HEK293T (cell line): ENCODE results near the gene ABHD11.
"Not testable (repeated sequence)": the region's sequence is repeated elsewhere in the genome, so short reads cannot be mapped to it uniquely, and the experiment has no call there.

Experiments
- CTCF ChIA-PET: fragments of 350-600 bp; formaldehyde crosslinking; extraction: SDS; loops from one replicate; lab custom pipeline; 2021; ENCODE audit warnings: antibody characterized with exemption, inconsistent platforms; lab: Yijun Ruan, JAX
- POLR2A ChIA-PET: fragments of 350-600 bp; formaldehyde crosslinking; extraction: SDS; loops from one replicate; lab custom pipeline; 2020; ENCODE audit warnings: antibody characterized with exemption, inconsistent platforms; lab: Yijun Ruan, JAX
- DNase-seq: peaks from one replicate; pipeline ENCODE4 v3.0.0; 2012; ENCODE audit warnings: mixed read lengths; ENCODE audit errors: extremely low spot score
- ARNT ChIP-seq: fragments of 450-650 bp; IDR thresholded peaks from 2 replicates; pipeline ENCODE4 v1.6.1; 2017; ENCODE audit warnings: mild to moderate bottlenecking
- BHLHE40 ChIP-seq: fragments of 450-650 bp; IDR thresholded peaks from 2 replicates; pipeline ENCODE4 v1.6.1; 2016; ENCODE audit warnings: mild to moderate bottlenecking, moderate library complexity, borderline replicate concordance
- CTBP1 ChIP-seq: fragments of 450-650 bp; IDR thresholded peaks from 2 replicates; pipeline ENCODE4 v1.6.1; 2016; ENCODE audit warnings: borderline replicate concordance
- ELF4 ChIP-seq: fragments of 450-650 bp; IDR thresholded peaks from 2 replicates; pipeline ENCODE4 v1.6.1; 2017; ENCODE audit warnings: antibody characterized with exemption
- FOXA1 ChIP-seq: fragments of 450-650 bp; IDR thresholded peaks from 2 replicates; pipeline ENCODE4 v1.6.1; 2016; ENCODE audit warnings: mild to moderate bottlenecking
- FOXK2 ChIP-seq: fragments of 450-650 bp; IDR thresholded peaks from 2 replicates; pipeline ENCODE4 v1.6.1; 2016; ENCODE audit warnings: mild to moderate bottlenecking
- FOXM1 ChIP-seq: fragments of 450-650 bp; IDR thresholded peaks from 2 replicates; pipeline ENCODE4 v1.6.1; 2017; ENCODE audit warnings: mild to moderate bottlenecking, borderline replicate concordance
- HDGF ChIP-seq: fragments of 450-650 bp; IDR thresholded peaks from 2 replicates; pipeline ENCODE4 v1.6.1; 2017; ENCODE audit warnings: antibody characterized with exemption, borderline replicate concordance
- L3MBTL2 ChIP-seq: fragments of 450-650 bp; conservative IDR thresholded peaks from 2 replicates; pipeline ENCODE4 v1.6.1; 2016; ENCODE audit warnings: mild to moderate bottlenecking
- LEF1 ChIP-seq: fragments of 450-650 bp; IDR thresholded peaks from 2 replicates; pipeline ENCODE4 v1.6.1; 2017; ENCODE audit warnings: mild to moderate bottlenecking, borderline replicate concordance
- NFRKB ChIP-seq: fragments of 450-650 bp; IDR thresholded peaks from 2 replicates; pipeline ENCODE4 v1.6.1; 2016; ENCODE audit warnings: mild to moderate bottlenecking, moderate library complexity
- SP1 ChIP-seq: fragments of 450-650 bp; IDR thresholded peaks from 2 replicates; pipeline ENCODE4 v1.6.1; 2017
- SUZ12 ChIP-seq: fragments of 450-650 bp; IDR thresholded peaks from 2 replicates; pipeline ENCODE4 v1.6.1; 2016; ENCODE audit warnings: mild to moderate bottlenecking
- TARDBP ChIP-seq: fragments of 450-650 bp; IDR thresholded peaks from 2 replicates; pipeline ENCODE4 v1.6.1; 2016
- ZNF384 ChIP-seq: fragments of 450-650 bp; IDR thresholded peaks from 2 replicates; pipeline ENCODE4 v1.6.1; 2016
- TF ChIP-seq, protein P1 (sequence below): fragments of 450-650 bp; IDR thresholded peaks from 2 replicates; pipeline ENCODE4 v1.6.1; 2016

Gene ABHD11

DNA sequence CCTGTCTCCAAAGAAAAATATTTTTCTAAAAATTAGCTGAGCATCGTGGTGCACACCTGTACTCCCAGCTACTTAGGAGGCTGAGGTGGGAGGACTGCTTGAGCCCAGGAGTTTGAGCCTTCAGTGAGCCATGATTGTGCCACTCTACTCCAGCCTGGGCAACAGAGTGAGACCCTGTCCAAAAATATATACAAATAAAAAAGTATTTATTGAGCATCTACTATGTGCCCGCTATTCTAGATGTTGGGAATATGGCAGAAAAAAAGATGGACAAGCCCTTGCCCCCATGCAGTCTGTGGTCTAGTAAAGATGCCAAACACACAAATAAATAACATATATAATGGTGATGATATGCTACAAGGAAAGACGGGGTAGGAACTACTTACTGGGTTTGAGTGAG, 14.8 kb downstream of the ABHD11 start:
- DNase-seq: no peak
- ChIA-PET CTCF (interaction anchor here (0.6 to 2.2 kb wide), 2 partner anchors 87 to 117 kb away, joined by 3 to 5 read pairs; no protein-coding TSS in a partner anchor), POLR2A (interaction anchor here (0.7 kb wide), 1 partner anchor 10 kb away, joined by 3 read pairs; no protein-coding TSS in a partner anchor)
- TF ChIP-seq CTBP1 (no peak), BHLHE40 (no peak), L3MBTL2 (no peak), FOXK2 (no peak), TARDBP (no peak), LEF1 (no peak), ELF4 (no peak), NFRKB (no peak), ZNF384 (no peak), HDGF (no peak)

DNA sequence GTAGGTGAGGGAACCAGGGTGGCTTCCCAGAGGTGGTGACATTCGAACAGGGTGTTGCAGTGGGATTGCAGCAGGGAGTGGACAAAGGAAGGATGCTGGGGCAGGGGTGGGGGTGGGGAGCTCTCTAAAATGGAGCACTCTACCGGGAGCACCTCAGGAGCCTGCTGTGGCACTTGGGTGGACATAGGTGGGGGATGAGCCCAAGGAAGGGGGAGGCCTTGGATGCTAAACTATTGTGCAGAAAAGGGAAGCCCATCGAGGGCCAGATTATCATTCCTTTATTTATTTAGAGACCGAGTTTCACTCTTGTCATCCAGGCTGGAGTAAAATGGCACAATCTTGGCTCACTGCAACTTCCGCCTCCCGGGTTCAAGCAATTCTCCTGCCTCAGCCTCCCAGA, 15.8 kb downstream of the ABHD11 start:
- no peak for DNase-seq
- ChIA-PET POLR2A (interaction anchor here (0.7 kb wide), 1 partner anchor 11 kb away, joined by 3 read pairs; no protein-coding TSS in a partner anchor), CTCF (interaction anchor here (2.2 kb wide), 1 partner anchor 116 kb away, joined by 5 read pairs; no protein-coding TSS in a partner anchor)
- TF ChIP-seq LEF1: no peak
- TF ChIP-seq FOXM1: no peak
- no peak for TF ChIP-seq TARDBP
- TF ChIP-seq BHLHE40: no peak
- TF ChIP-seq ZNF384: no peak
- TF ChIP-seq, protein P1, sequence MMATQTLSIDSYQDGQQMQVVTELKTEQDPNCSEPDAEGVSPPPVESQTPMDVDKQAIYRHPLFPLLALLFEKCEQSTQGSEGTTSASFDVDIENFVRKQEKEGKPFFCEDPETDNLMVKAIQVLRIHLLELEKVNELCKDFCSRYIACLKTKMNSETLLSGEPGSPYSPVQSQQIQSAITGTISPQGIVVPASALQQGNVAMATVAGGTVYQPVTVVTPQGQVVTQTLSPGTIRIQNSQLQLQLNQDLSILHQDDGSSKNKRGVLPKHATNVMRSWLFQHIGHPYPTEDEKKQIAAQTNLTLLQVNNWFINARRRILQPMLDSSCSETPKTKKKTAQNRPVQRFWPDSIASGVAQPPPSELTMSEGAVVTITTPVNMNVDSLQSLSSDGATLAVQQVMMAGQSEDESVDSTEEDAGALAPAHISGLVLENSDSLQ: no peak
- no peak for TF ChIP-seq ELF4
- TF ChIP-seq SUZ12: no peak

GRCh38 chr7:73722182-73722581, 16.4 kb downstream of the ABHD11 start:
- DNase-seq, CTCF ChIA-PET, POLR2A ChIA-PET: not testable (repeated sequence)
- TF ChIP-seq ZNF384: 0 out of 2 replicates have a peak, but pooled peaks have one; percentile 17

- DNase-seq: no peak
- ChIA-PET CTCF (interaction anchor here (0.7 to 2.6 kb wide), 2 partner anchors 13 to 20 kb away, joined by 4 to 13 read pairs; no protein-coding TSS in a partner anchor), POLR2A (no interaction called here)
- TF ChIP-seq TARDBP (no peak), ZNF384 (no peak), L3MBTL2 (no peak), ELF4 (no peak), SP1 (no peak), FOXA1 (no peak)
- TF ChIP-seq, protein P1: no peak
These were observed 17.2 kb downstream of the ABHD11 start for GRCh38 chr7:73721377-73721817.

GRCh38 chr7:73720443-73720842, 18.2 kb downstream of the ABHD11 start:
- DNase-seq: not testable (repeated sequence)

GRCh38 chr7:73719806-73720169, 18.8 kb downstream of the ABHD11 start:
- CTCF ChIA-PET: interaction anchor here (0.7 to 2.6 kb wide), 3 partner anchors 15 to 19 kb away, joined by 3 to 13 read pairs (median 3); no protein-coding TSS in a partner anchor
- POLR2A ChIA-PET: interaction anchor here (0.6 to 1.5 kb wide), 5 partner anchors 13 to 141 kb away, joined by 3 to 4 read pairs (median 3); partner anchors contain the start of gene TBL2
- TF ChIP-seq HDGF: no peak
- TF ChIP-seq CTBP1: no peak
- TF ChIP-seq ELF4: no peak
- TF ChIP-seq FOXK2: no peak
- no peak for TF ChIP-seq L3MBTL2
- TF ChIP-seq LEF1: no peak
- no peak for TF ChIP-seq ARNT
- TF ChIP-seq FOXM1: no peak
- no peak for TF ChIP-seq ZNF384
- no peak for TF ChIP-seq SP1
- TF ChIP-seq, protein P1: no peak
- no peak for TF ChIP-seq NFRKB
- TF ChIP-seq TARDBP: no peak
- TF ChIP-seq SUZ12: no peak
- DNase-seq: no peak

More at GRCh38 chr7:73720443-73720842, 18.2 kb downstream of the ABHD11 start:
- POLR2A ChIA-PET: interaction anchor here (1.5 kb wide), 2 partner anchors 14 to 142 kb away, joined by 3 to 4 read pairs; partner anchors contain the start of gene TBL2
- CTCF ChIA-PET: interaction anchor here (0.7 to 2.6 kb wide), 2 partner anchors 14 to 20 kb away, joined by 3 to 13 read pairs; no protein-coding TSS in a partner anchor
